ENCODE data around the gene CFAP119.

CFAP119 gene

GRCh38 chr16:30721606-30722005 is 40.3 kb downstream of the CFAP119 start:
- Histone ChIP-seq H2AFZ (ENCODE audit: low read depth, low read length, severe bottlenecking) (no peak overlapping the region), H3K9ac (ENCODE audit: low read length) (no peak overlapping the region), H3K4me3 (ENCODE audit: insufficient read depth, low read length, poor library complexity, severe bottlenecking) (no peak overlapping the region), H3K36me3 (ENCODE audit: low read length) (peaks cover 29% of the 10 kb centered on the region), H3K79me2 (ENCODE audit: insufficient read depth, low read length) (peaks cover 19% of the 10 kb centered on the region), H3F3A (ENCODE audit: insufficient read depth) (no peaks in the 10 kb centered on the region), H3K9me2 (replicated peaks; ENCODE audit: insufficient read depth, low read length) (no peaks in the 10 kb centered on the region), H3K27me3 (ENCODE audit: low read length) (no peaks in the 10 kb centered on the region), H3K27ac (ENCODE audit: low read depth, low read length) (no peak overlapping the region), H3K4me2 (ENCODE audit: low read depth, low read length, poor library complexity, severe bottlenecking) (no peak overlapping the region), H4K20me1 (ENCODE audit: low read depth, low read length) (no peaks in the 10 kb centered on the region; the same call in 1 of the 2 replicates), H3K9me3 (ENCODE audit: insufficient read depth, low read length) (no peaks in the 10 kb centered on the region)
- TF ChIP-seq, protein P1, sequence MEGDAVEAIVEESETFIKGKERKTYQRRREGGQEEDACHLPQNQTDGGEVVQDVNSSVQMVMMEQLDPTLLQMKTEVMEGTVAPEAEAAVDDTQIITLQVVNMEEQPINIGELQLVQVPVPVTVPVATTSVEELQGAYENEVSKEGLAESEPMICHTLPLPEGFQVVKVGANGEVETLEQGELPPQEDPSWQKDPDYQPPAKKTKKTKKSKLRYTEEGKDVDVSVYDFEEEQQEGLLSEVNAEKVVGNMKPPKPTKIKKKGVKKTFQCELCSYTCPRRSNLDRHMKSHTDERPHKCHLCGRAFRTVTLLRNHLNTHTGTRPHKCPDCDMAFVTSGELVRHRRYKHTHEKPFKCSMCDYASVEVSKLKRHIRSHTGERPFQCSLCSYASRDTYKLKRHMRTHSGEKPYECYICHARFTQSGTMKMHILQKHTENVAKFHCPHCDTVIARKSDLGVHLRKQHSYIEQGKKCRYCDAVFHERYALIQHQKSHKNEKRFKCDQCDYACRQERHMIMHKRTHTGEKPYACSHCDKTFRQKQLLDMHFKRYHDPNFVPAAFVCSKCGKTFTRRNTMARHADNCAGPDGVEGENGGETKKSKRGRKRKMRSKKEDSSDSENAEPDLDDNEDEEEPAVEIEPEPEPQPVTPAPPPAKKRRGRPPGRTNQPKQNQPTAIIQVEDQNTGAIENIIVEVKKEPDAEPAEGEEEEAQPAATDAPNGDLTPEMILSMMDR (IDR thresholded peaks at IDR 0.05; ENCODE audit: insufficient read depth, low read length, poor library complexity, severe bottlenecking), result no peak
- TF ChIP-seq EZH2phosphoT487 (conservative IDR thresholded peaks at IDR 0.05; ENCODE audit: low read length), result no peak

- H3K4me2 ChIP-seq (ENCODE audit: low read depth, low read length, poor library complexity, severe bottlenecking), result no peak overlapping the region
- H3F3A ChIP-seq (ENCODE audit: insufficient read depth), result no peaks in the 10 kb centered on the region
- H2AFZ ChIP-seq (ENCODE audit: low read depth, low read length, severe bottlenecking), result no peak overlapping the region
- no peak overlapping the region for H3K9ac ChIP-seq (ENCODE audit: low read length)
- no peaks in the 10 kb centered on the region for H3K27me3 ChIP-seq (ENCODE audit: low read length)
- no peaks in the 10 kb centered on the region for H3K9me2 ChIP-seq (replicated peaks; ENCODE audit: insufficient read depth, low read length)
- no peak overlapping the region for H3K27ac ChIP-seq (ENCODE audit: low read depth, low read length)
- H3K79me2 ChIP-seq (ENCODE audit: insufficient read depth, low read length), result peaks cover 19% of the 10 kb centered on the region
- H4K20me1 ChIP-seq (ENCODE audit: low read depth, low read length), result no peaks in the 10 kb centered on the region; the same call in 1 of the 2 replicates
- no peaks in the 10 kb centered on the region for H3K9me3 ChIP-seq (ENCODE audit: insufficient read depth, low read length)
- TF ChIP-seq, protein P1 (IDR thresholded peaks at IDR 0.05; ENCODE audit: insufficient read depth, low read length, poor library complexity, severe bottlenecking), result no peak
- TF ChIP-seq EZH2phosphoT487 (conservative IDR thresholded peaks at IDR 0.05; ENCODE audit: low read length), result no peak
- H3K4me3 ChIP-seq (ENCODE audit: insufficient read depth, low read length, poor library complexity, severe bottlenecking), result no peak overlapping the region
- peaks cover 33% of the 10 kb centered on the region for H3K36me3 ChIP-seq (ENCODE audit: low read length)
Observed at GRCh38 chr16:30721167-30721566, 40.7 kb downstream of the CFAP119 start.

DNA sequence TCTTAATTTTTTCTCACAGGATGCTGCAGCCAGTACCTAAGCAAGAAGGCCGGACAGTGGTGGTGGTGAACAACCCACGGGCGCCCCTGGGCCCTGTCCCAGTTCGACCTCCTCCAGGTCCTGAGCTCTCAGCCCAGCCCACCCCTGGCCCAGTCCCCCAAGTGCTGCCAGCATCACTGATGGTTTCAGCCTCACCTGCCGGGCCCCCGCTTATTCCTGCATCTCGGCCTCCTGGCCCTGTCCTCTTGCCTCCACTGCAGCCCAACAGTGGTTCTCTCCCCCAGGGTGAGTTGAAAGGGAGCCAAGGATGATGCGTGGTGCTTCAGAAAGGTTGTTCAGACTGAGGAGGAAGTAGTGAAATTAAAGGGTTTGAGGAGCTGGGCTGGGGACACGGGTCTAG is 41.2 kb downstream of the CFAP119 start:
- H3K9ac ChIP-seq (ENCODE audit: low read length), result no peak overlapping the region
- TF ChIP-seq, protein P1 (IDR thresholded peaks at IDR 0.05; ENCODE audit: insufficient read depth, low read length, poor library complexity, severe bottlenecking), result no peak
- no peak for TF ChIP-seq EZH2phosphoT487 (conservative IDR thresholded peaks at IDR 0.05; ENCODE audit: low read length)
- no peaks in the 10 kb centered on the region for H3K9me3 ChIP-seq (ENCODE audit: insufficient read depth, low read length)
- H3K36me3 ChIP-seq (ENCODE audit: low read length), result peaks cover 33% of the 10 kb centered on the region
- no peaks in the 10 kb centered on the region for H4K20me1 ChIP-seq (ENCODE audit: low read depth, low read length)
- no peak overlapping the region for H3K4me2 ChIP-seq (ENCODE audit: low read depth, low read length, poor library complexity, severe bottlenecking)
- H3K4me3 ChIP-seq (ENCODE audit: insufficient read depth, low read length, poor library complexity, severe bottlenecking), result no peak overlapping the region
- H3K79me2 ChIP-seq (ENCODE audit: insufficient read depth, low read length), result peaks cover 19% of the 10 kb centered on the region; the same call in 1 of the 2 replicates
- no peak overlapping the region for H3K27ac ChIP-seq (ENCODE audit: low read depth, low read length)
- no peaks in the 10 kb centered on the region for H3K9me2 ChIP-seq (replicated peaks; ENCODE audit: insufficient read depth, low read length)
- no peak overlapping the region for H2AFZ ChIP-seq (ENCODE audit: low read depth, low read length, severe bottlenecking)
- H3F3A ChIP-seq (ENCODE audit: insufficient read depth), result no peaks in the 10 kb centered on the region
- no peaks in the 10 kb centered on the region for H3K27me3 ChIP-seq (ENCODE audit: low read length)

Data from SU-DHL-6 (cell line).